Thoracic aorta (tissue), 2 donors: ENCODE results near the gene TP53. TPM values are rescaled to one million over a fixed set of nuclear protein-coding genes. Genes with fewer than 3 reads are reported as not detected.

Experiments used
- ATAC-seq: fragments of 150-250 bp; one replicate; pipeline ENCODE4 v1.8.0; 2017; ENCODE audit warnings: low read depth; ENCODE audit not compliant: insufficient number of reproducible peaks, low FRiP score
- DNase-seq: peaks from one replicate; pipeline ENCODE4 v3.0.0-alpha.2; 2020; ENCODE audit warnings: low spot score
- H3K27ac ChIP-seq, 2 donors: fragments of 200-600 bp; sonication (generic); 1 replicate in 1 of 2; 2 replicates in 1 of 2; pipeline ENCODE4 v1.5.1; 2016; ENCODE audit warnings: mild to moderate bottlenecking in 2 of 2, moderate library complexity in 2 of 2
- H3K27me3 ChIP-seq: fragments of 200-600 bp; sonication (generic); replicated peaks from 2 replicates; pipeline ENCODE4 v1.6.0; 2016; ENCODE audit warnings: mild to moderate bottlenecking; ENCODE audit not compliant: insufficient read depth
- H3K36me3 ChIP-seq: fragments of 200-600 bp; sonication (generic); one replicate; pipeline ENCODE4 v1.5.1; 2016
- H3K4me1 ChIP-seq, 2 donors: fragments of 200-600 bp; sonication (generic); 1 replicate in 1 of 2; 2 replicates in 1 of 2; pipeline versions ENCODE4 v1.5.1 to v1.6.0; 2016; ENCODE audit warnings: low read depth in 2 of 2, mild to moderate bottlenecking in 1 of 2; ENCODE audit not compliant: control insufficient read depth in 1 of 2
- H3K4me3 ChIP-seq: fragments of 200-600 bp; sonication (generic); 2 replicates; pipeline ENCODE4 v1.5.1; 2016; ENCODE audit warnings: mild to moderate bottlenecking
- H3K9me3 ChIP-seq: fragments of 200-600 bp; sonication (generic); 2 replicates; pipeline ENCODE4 v1.5.1; 2016
- CTCF ChIP-seq: fragments of 200-600 bp; sonication (generic); IDR thresholded peaks from one replicate; pipeline ENCODE4 v1.5.1; 2019; ENCODE audit warnings: antibody characterized with exemption
- total RNA-seq, 2 donors: library from RNA; depleted of rRNA; stranded (reverse); fragments of >200 nt; gene quantifications; one replicate each; pipeline versions ENCODE4 v1.1.0 to v1.2.3, GENCODE V29; 2016

TP53 gene
- total RNA-seq, 2 donors from 2014 or later, result 16.8 to 23.7 TPM

- peaks cover 4% of the 10 kb centered on the region for H3K9me3 ChIP-seq
- ATAC-seq (no peak), DNase-seq (no peak)
- H3K36me3 ChIP-seq, result peaks cover 41% of the 10 kb centered on the region
- no peak for TF ChIP-seq CTCF
- H3K4me1 ChIP-seq, result no peaks in the 10 kb centered on the region
- no peak overlapping the region for H3K4me3 ChIP-seq
- no peak overlapping the region for H3K27ac ChIP-seq
- no peaks in the 10 kb centered on the region for H3K27me3 ChIP-seq
These were observed 18.8 kb downstream of the TP53 start for GRCh38 chr17:7668482-7668881.

DNA sequence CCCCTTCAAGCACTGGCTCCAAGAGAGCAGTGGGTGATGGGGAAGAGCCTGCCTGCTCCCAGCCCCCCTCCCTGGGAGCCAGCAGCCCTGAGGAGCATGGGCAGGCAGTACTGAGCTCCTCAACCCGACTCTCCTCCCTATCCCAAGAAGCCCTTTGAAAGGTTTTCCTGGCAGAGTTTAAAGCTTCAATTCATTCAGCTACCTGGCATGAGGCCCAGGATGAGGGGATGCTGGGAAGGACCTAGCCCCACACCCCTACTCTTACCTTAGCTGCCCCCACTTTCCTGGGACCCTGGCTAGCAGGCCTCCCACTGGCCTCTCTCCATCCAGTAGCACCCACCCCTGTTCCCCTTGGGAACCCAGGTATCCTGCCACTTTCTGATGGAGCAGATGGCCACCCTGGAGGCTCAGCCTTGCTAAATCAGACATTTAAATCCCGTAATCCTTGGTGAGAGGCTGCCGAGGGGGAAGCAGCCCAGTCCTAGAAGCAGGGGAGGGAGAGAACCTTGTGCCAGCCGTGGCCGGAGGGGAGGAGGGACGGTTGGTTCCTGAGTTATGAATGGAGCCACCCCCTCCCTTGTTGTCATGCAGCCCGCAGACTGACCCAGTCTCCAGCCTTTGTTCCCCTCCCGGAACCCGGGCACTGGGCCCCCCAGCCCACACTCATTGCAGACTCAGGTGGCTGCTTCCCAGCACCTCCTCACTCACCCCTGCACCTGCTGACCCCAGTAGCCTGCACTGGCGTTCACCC is 19.5 kb downstream of the TP53 start:
- DNase-seq (no peak), ATAC-seq (no peak)
- no peaks in the 10 kb centered on the region for H3K4me1 ChIP-seq
- no peak overlapping the region for H3K27ac ChIP-seq
- H3K4me3 ChIP-seq, result no peak overlapping the region
- TF ChIP-seq CTCF, result no peak
- no peaks in the 10 kb centered on the region for H3K9me3 ChIP-seq
- no peaks in the 10 kb centered on the region for H3K27me3 ChIP-seq
- peaks cover 37% of the 10 kb centered on the region for H3K36me3 ChIP-seq

DNA sequence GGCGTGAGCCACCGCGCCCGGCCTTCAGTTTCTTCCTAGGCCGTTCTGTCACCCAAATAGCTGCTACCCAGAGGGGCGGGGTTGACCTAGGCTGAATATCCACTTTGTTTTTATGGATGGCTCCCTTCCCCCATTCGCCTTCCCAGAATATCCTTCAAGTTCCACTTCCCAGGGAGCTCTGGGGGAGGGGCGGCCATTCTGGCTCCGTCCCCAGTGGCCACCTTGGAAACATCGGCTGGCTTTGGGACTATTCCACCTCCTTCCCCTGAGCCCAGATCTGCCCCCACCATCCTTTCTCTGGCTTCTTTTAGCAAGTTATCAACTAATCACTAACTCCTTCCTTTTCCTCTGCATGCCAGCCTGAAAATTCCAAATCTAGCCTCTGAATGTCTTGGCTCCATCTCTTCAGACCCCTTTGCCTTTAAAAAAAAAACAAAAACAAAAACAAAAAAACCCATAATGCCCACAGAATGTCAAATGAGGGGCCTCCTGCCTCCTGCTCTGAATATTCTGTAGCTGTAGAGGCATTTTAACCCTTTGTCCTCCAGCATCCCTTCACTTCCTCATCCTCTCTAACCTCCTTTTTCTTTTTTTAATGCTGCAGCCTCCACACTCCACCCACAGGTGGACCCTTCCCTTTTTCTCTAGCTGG is 30.2 kb downstream of the TP53 start:
- H3K4me3 ChIP-seq, result no peak overlapping the region
- no peak overlapping the region for H3K27ac ChIP-seq
- no peaks in the 10 kb centered on the region for H3K36me3 ChIP-seq
- no peaks in the 10 kb centered on the region for H3K9me3 ChIP-seq
- H3K27me3 ChIP-seq, result peaks cover 3% of the 10 kb centered on the region
- TF ChIP-seq CTCF, result no peak
- ATAC-seq, result no peak
- DNase-seq, result no peak
- H3K4me1 ChIP-seq, result no peaks in the 10 kb centered on the region

GRCh38 chr17:7655541-7655840 is 31.8 kb downstream of the TP53 start:
- Histone ChIP-seq H3K9me3 (no peaks in the 10 kb centered on the region), H3K4me1 (peaks cover 12 to 15% of the 10 kb centered on the region in 2 donors), H3K27me3 (peaks cover 18% of the 10 kb centered on the region), H3K4me3 (no peak overlapping the region), H3K36me3 (no peaks in the 10 kb centered on the region), H3K27ac (no peak overlapping the region)
- ATAC-seq (no peak), DNase-seq (no peak)
- no peak for TF ChIP-seq CTCF

GRCh38 chr17:7654832-7655540 is 32.3 kb downstream of the TP53 start:
- peaks cover 14 to 20% of the 10 kb centered on the region in 2 donors for H3K4me1 ChIP-seq
- no peaks in the 10 kb centered on the region for H3K36me3 ChIP-seq
- DNase-seq, result no peak
- peaks cover 23% of the 10 kb centered on the region for H3K27me3 ChIP-seq
- no peak for TF ChIP-seq CTCF
- H3K27ac ChIP-seq, result no peak overlapping the region
- ATAC-seq, result no peak
- no peak overlapping the region for H3K4me3 ChIP-seq
- no peaks in the 10 kb centered on the region for H3K9me3 ChIP-seq
